Right renal cortex interstitium (tissue), 3 donors: ENCODE data around the gene CHORDC1. TPM values are rescaled to one million over a fixed set of nuclear protein-coding genes. Genes with fewer than 3 reads are reported as not detected.
"Not testable (repeated sequence)": the region's sequence is repeated elsewhere in the genome, so short reads cannot be mapped to it uniquely, and the experiment has no call there.

Experiments
- DNase-seq, 3 donors: peaks; one replicate each; pipeline ENCODE4 v3.0.0-alpha.2; 2013; ENCODE audit warnings: low read depth in 3 of 3, low spot score in 2 of 3
- polyA plus RNA-seq, 3 donors: library from polyadenylated mRNA; unstranded; fragments of 120-200 nt; gene quantifications; one replicate each; pipeline ENCODE4 v1.2.1, GENCODE V29; 2013; ENCODE audit not compliant: insufficient read length in 3 of 3

CHORDC1 gene
- polyA plus RNA-seq, 3 donors = 44.6 to 50.9 (median 47.3) TPM

DNA sequence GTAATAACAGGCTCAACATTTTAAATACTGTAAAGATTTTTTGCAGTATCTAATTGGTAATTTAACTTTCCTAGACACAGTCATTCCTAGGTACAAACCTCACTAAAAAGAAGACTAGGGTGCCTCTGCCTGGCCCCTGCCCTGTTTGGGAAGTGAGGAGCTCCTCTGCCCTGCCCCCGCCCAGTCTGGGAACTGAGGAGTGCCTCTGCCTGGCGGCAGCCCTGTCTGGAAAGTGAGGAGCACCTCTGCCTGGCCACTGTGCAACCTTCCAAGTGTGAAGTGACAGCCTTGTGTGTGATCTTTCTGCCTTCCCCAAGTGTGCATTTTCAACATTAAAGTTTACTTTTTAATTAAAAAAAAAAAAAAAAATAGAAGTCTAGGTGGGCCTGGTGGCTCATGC is 4.2 kb downstream of the CHORDC1 start:
- DNase-seq = no peak

DNA sequence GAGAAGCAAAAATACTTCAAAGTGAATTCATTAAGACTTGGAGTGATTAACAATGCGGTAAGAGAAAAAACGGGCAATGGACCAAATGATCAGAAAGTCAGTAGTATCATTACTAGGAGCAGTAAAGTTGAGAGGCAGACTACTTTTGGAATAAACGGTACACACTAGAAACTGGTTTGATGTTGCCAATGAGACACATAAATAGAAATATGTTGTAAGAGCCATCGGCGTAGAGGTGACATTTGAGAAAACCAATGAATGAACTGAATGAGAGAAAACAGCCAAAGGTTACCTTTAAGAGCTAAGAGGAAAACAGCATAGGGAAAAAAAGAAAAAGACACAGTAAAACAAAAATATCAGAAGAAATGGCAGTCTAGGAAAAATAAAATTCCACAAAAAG is 6.2 kb downstream of the CHORDC1 start:
- no peak for DNase-seq

DNA sequence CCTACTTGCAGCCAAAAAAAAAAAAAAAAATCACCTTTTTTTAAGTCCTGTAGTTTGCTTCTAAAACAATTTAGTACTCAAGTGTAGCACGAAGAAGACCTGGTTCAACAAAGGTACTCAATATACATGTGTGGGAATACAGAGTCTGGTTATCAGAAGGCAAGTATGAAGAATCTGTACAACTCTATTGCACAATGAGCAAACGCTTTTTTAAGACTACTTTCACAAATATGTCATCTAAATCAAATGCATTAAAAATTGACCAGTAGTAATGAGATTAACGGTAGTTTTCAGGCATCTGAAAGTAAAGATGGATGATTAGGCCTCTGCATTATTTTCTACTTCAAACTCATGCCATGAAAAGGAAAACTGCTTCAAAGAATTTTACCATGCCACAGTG is 9.5 kb downstream of the CHORDC1 start:
- DNase-seq = no peak

DNA sequence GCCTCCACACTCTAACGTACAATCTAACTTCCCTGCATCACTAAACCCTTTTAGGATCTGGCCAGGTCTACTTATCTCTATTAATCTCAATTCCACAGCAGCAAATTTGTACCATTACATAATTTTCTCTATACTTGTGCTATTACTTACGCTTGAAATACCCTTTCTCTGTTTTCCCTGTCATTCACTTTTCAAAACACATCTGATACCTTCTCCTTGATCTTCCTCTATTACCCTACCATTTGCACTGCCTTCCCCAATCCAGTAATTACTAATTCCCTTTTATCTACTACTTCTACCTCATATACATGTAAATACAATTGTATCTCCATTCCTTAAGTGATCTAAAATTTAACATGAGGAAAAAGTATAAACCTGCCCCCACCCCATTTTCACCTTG is 14.0 kb downstream of the CHORDC1 start:
- DNase-seq = no peak

DNA sequence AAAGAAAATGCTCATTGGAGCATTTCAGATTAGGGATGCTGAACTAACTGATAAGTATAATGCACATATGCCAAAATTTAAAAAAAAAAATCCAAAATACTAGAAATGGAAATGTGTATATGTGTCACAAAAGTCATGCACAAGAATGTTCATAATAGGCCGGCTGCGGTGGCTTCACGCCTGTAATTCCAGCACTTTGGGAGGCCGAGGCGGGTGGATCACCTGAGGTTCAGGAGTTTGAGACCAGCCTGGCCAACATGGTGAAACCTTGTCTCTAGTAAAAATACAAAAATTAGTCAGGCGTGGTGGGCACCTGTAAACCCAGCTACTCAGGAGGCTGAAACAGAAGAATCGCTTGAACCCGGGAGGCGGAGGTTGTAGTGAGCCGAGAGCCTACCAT is 14.9 kb downstream of the CHORDC1 start:
- DNase-seq = not testable (repeated sequence)

DNA sequence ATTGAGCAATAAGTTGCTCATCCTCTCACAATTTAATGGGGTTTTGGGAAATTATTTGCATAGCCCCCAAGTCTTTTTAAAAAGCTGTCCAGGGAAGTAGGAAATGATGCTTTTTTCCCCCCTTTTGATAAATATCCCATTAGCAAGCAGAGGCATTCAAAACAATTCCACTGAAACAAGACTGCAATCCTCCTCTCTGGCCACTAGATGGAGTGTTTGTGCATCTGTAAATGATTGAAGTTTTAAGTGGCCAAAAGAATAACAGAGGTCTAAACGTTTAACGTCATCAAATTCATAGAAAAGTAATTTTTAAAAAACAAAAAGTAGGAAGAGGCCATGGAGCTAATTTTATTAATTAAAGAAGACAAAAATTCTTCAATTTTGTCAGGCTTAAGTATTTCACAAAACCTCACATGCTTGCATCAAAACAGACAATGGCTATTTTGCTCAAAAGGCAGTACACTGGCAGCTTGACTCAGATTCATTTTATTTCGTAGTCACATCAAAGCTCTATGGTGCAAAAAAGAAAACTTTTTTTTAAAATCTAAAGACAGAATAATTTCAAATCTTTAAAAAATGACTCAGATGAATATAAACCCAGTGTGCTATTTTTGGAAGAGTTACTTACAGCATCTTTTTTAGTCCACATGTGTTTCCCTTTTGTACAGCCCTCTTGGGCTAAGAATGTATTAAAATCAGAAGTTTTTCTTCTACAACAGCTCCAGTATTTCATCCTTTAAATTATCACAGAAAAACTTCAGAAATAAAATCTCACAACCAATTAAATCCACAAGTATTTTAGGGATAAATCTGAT is 17.8 kb downstream of the CHORDC1 start:
- DNase-seq = peak in 2 of 3 donors; percentile 18 to 25

DNA sequence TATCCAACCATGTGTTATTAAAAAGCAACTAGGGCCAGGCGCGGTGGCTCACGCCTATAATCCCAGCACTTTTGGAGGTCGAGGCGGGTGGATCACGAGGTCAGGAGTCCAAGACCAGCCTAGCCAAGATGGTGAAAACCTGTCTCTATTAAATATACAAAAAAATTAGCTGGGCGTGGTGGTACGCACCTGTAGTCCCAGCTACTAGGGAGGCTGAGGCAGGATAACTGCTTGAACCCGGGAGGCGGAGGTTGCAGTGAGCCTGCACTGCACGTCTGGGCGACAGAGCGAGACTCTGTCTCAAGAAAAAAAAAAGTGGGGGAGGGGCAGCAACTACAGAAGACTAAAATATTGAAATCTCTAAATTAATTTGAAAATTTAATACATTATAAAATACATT is 18.4 kb downstream of the CHORDC1 start:
- DNase-seq = no peak

DNA sequence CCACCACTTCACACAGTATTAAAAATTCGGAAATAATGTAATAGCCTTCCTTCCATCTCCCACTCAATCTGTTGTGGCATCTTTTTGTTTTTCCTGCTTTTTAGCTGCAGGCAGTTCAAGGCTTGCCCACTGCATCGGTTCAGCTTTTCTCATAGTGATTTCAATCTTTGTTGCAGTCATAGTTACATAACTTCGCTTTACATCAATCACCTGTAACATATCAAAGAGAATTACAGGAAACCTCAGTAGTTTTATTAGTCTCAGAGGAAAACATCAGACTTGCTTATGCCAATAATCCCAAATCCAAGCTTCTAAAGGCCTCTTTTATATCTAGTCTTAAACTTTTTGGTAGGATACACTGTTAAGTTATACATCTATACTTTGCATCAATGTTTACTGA is 20.5 kb downstream of the CHORDC1 start:
- no peak for DNase-seq

DNA sequence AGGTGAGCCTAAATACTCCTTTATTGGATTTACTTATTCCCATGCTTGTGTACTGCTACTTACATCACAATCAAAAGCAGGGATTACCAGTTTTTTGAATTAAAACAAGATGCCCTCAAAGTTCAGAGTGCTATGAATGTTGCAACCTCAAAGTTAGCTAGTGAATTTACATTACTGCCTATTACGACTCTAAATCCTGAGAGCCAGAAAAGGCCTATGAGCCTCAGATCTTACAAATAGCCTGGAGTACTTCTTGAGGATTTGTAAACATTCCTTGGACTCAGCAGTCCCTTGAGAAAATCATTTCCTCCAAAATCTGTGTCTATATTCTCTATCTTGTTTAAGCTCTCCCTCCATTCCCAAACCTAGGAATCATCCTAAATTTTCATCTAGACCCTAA is 25.5 kb downstream of the CHORDC1 start:
- no peak for DNase-seq

DNA sequence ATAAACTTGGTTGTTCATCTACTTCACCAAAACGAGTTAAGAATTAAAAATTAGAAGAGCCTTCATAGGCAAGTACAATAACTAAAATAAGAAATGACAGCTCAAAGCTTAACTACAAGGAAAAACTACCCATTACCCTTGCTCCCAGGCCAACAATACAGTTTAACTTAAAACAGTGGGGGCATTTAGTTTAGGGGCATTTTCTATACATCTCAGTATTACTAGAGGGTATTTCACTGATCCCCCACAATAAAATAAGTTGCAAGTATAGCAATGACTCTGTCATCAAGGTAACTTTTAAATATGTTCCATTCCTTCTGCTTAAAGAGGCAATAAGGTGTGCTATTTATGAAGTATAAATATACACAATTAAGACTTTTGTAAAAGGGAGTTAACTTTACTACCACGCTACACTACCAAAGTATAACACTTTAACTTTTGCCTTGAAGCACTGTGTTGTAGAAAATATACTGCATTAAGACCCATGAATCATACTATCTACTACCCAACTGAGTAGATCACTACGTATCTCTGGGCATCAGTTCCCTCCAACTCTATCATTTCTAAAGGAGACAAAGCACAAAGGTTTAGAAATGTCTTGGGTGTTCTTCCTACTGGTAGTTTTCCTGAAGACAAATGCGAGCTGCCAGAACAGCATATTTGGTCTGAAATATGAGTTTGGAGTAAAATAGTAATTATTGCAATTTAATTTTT is 29.8 kb downstream of the CHORDC1 start:
- no peak for DNase-seq

DNA sequence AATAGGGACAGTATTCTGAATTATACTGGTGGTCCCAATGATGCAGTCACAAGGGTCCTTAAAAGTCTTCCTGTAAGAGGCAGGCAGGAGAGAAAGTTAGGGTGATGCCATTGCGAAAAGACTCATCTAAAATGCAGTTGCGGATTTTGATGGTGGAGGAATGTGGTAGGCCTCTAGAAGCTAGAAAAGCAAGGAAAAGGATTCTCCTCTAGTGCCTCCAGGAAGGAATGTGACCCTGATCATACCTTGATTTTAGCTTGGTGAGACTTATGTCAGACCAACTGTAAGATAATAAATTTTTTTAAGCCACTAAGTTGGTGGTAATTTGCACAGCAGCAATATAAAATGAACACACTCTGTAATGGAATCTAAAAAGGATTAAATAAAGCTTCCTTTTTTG is 33.8 kb downstream of the CHORDC1 start:
- no peak for DNase-seq

DNA sequence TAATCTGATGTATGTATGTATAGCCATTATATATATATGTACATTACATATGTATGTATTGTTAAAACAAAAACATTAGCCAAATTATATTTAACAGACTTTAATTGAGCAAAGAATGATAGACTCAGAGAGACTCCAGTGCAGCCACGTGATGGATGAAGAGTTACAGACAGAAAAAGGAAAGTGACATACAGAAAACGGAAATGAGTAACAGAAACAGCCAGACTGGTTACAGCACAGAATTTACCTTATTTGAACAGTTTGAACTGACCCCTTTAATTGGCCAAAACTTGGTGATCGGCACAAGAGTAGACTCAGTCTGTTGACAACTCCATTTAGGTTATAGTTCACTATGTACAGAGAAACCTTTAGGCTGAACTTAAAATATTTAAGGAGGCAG is 35.0 kb downstream of the CHORDC1 start:
- no peak for DNase-seq

DNA sequence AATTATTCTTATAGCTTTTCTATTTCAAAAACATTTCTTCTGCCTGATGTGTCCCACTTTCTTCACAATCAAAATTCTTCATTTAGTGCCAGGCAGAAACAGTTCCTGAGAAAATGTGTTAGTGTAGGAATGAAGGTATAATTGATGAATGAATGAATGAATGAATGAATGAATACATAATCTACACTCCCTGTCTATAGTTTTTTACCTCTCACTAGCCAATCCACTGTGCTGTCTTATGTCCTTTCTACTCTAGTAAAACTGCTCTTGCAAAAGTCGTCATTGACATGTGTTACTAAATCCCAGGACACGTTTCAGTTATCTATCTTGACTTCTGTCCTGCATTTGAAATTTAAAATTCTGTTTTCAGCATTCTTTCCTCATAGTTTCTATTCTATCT is 42.9 kb downstream of the CHORDC1 start:
- DNase-seq = no peak

DNA sequence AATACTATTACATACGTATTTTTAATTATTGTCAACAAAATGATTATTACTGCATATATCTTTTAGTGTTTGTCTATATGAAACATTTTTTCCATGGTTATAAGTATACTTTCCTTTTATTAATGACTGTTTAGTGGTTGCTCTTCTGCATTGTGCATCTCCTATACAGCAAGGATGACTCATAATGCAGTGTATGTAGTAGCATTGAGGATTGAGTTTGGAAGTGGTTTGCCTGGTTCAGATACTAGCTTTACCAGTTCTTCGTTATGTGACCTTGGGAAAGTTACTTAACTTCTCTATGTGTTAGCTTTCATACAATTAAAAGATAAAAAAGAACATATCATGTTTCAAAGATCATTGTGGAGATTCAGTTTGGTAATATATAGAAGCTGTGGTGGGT is 44.1 kb downstream of the CHORDC1 start:
- no peak for DNase-seq

DNA sequence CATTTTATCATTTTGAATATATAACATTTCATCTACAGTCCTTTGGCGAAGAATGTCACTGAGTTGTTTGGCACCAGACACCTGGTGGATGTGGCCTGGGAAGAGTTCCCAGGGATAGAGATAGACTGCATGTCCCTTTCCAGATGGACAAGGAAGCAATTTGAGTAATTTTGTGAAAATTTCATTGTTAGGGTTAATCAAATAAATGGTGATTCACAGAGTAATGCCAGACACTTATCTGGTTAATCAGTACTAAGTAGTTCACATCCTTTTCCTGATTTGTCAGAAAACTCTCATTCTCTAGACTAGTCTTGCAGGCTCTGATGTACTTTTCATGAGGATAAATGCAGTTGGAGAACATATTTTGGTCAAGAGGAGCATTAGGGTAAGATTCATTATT is 46.8 kb downstream of the CHORDC1 start:
- no peak for DNase-seq

DNA sequence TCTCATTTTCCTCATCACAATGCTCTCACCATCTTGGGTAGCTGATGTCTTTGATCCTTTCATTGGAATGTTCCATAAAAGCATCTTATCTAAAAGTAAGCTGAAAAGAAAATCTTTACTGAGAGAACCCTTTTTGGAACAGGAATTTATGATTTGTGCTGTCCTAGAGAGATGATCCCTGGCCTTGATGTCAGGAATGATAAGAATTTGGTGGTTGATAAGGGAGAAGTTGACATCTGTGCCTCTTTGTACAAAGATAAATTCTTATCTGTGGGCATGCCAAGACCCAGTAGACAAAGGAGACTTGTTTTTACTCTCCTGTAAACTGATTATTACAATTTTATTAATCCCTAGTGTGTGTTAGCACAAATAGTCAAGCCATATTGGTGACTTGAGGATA is 51.5 kb downstream of the CHORDC1 start:
- DNase-seq = no peak

DNA sequence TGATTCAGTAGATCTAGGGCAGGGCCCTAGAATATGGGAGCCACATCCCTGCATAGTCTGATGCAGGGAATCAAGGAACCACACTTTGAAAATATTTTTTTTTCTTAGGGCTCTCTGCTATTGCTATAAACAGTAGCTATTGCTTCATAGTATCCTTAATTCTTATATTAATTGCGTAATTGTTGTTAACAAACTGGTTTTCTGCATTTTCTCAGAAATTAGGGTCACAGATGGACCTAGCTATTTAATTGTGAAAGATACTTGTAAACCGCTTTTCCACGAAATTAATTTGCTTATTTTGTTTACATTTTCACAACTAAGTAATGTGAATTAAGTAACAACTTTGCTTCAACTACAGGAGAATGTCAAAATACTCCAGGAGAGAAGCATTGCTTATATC is 54.3 kb downstream of the CHORDC1 start:
- DNase-seq = no peak

DNA sequence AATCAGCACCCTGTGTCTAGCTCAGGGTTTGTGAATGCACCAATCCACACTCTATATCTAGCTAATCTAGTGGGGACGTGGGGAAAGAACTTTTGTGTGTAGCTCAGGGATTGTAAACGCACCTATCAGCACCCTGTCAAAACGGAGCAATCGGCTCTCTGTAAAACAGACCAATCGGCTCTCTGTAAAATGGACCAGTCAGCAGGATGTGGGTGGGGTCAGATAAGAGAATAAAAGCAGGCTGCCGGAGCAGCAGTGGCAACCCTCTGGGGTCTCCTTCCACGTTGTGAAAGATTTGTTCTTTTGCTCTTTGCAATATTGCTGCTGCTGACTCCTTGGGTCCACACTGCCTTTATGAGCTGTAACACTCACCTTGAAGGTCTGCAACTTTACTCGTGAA is 55.1 kb downstream of the CHORDC1 start:
- DNase-seq = not testable (repeated sequence)

DNA sequence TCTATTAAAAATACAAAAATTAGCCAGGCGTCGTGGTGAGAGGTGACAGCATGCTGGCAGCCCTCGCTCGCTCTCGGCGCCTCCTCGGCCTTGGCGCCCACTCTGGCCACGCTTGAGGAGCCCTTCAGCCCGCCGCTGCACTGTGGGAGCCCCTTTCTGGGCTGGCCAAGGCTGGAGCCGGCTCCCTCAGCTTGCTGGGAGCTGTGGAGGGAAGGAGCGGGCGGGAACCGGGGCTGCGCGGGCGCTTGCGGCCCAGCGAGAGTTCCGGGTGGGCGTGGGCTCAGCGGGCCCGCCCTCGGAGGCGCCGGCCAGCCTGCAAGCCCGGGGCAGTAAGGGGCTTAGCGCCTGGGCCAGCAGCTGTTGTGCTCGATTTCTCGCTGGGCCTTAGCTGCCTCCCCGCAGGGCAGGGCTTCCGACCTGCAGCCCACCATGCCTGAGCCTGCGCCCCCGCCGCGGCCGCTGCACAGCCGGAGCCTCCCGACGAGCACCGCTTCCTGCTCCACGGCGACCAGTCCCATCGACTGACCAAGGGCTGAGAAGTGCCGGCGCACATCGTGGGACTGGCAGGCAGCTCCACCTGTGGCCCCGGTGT is 55.8 kb downstream of the CHORDC1 start:
- DNase-seq = not testable (repeated sequence)
